ENCODE measurements around the gene SEMA4D.

Gene SEMA4D

GRCh38 chr9:89448381-89448780 lies 49.5 kb downstream of the SEMA4D start:
- Histone ChIP-seq H3K9me3 (ENCODE audit: low read length) (no peaks in the 10 kb centered on the region), H4K20me1 (ENCODE audit: insufficient read depth, low read length) (no peaks in the 10 kb centered on the region), H3K4me1 (ENCODE audit: insufficient read depth, low read length, severe bottlenecking) (no peaks in the 10 kb centered on the region), H3K79me2 (ENCODE audit: insufficient read depth, low read length) (no peaks in the 10 kb centered on the region), H3K27me3 (ENCODE audit: insufficient read depth, low read length) (no peaks in the 10 kb centered on the region; the same call in 1 of the 2 replicates), H3K4me3 (ENCODE audit: low read depth, low read length, poor library complexity, severe bottlenecking) (no peak overlapping the region), H3K4me2 (ENCODE audit: low read length) (no peak overlapping the region), H3F3A (ENCODE audit: insufficient read depth, low read length) (no peaks in the 10 kb centered on the region), H2AFZ (ENCODE audit: low read length) (no peak overlapping the region), H3K9me2 (ENCODE audit: low read depth, low read length) (no peaks in the 10 kb centered on the region), H3K36me3 (ENCODE audit: insufficient read depth, low read length) (no peaks in the 10 kb centered on the region), H3K9ac (ENCODE audit: low read length) (no peak overlapping the region), H3K27ac (ENCODE audit: low read depth, low read length, poor library complexity, severe bottlenecking) (no peak overlapping the region)
- TF ChIP-seq CTCF (IDR thresholded peaks at IDR 0.05; ENCODE audit: low read length) (no peak), EZH2 (IDR thresholded peaks at IDR 0.05; ENCODE audit: borderline replicate concordance, low read length) (no peak)

- H3K36me3 ChIP-seq (ENCODE audit: insufficient read depth, low read length): no peaks in the 10 kb centered on the region
- no peaks in the 10 kb centered on the region for H3F3A ChIP-seq (ENCODE audit: insufficient read depth, low read length)
- no peaks in the 10 kb centered on the region for H3K79me2 ChIP-seq (ENCODE audit: insufficient read depth, low read length)
- no peak overlapping the region for H2AFZ ChIP-seq (ENCODE audit: low read length)
- H3K9me3 ChIP-seq (ENCODE audit: low read length): no peaks in the 10 kb centered on the region
- no peaks in the 10 kb centered on the region for H3K9me2 ChIP-seq (ENCODE audit: low read depth, low read length)
- no peaks in the 10 kb centered on the region for H3K4me1 ChIP-seq (ENCODE audit: insufficient read depth, low read length, severe bottlenecking)
- no peak overlapping the region for H3K4me2 ChIP-seq (ENCODE audit: low read length)
- H3K4me3 ChIP-seq (ENCODE audit: low read depth, low read length, poor library complexity, severe bottlenecking): no peak overlapping the region
- H3K27me3 ChIP-seq (ENCODE audit: insufficient read depth, low read length): no peaks in the 10 kb centered on the region; the same call in 1 of the 2 replicates
- TF ChIP-seq CTCF (IDR thresholded peaks at IDR 0.05; ENCODE audit: low read length) (no peak), EZH2 (IDR thresholded peaks at IDR 0.05; ENCODE audit: borderline replicate concordance, low read length) (no peak)
- H3K9ac ChIP-seq (ENCODE audit: low read length): no peak overlapping the region
- no peak overlapping the region for H3K27ac ChIP-seq (ENCODE audit: low read depth, low read length, poor library complexity, severe bottlenecking)
- no peaks in the 10 kb centered on the region for H4K20me1 ChIP-seq (ENCODE audit: insufficient read depth, low read length)
These were observed 50.5 kb downstream of the SEMA4D start for GRCh38 chr9:89447416-89447815.

DNA sequence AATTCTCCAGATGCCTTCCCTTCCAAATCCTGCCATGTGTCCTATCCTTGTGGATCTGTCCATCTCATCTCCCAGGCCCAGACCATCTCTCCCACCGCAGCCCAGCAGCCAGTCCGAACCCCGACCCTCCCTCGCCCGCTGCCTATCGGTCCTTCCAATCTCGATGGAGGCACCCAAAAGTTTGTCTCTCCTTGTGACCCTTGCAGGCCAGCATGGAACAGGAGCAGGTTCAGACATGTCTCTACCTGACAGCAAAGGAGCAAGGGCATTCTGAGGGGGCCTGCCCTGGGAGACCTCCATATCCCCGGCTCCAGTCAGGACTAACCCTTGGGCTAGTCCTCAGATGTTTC lies 51.0 kb downstream of the SEMA4D start:
- TF ChIP-seq EZH2 (IDR thresholded peaks at IDR 0.05; ENCODE audit: borderline replicate concordance, low read length) (no peak), CTCF (IDR thresholded peaks at IDR 0.05; ENCODE audit: low read length) (no peak)
- H3K79me2 ChIP-seq (ENCODE audit: insufficient read depth, low read length): no peaks in the 10 kb centered on the region
- H3K27me3 ChIP-seq (ENCODE audit: insufficient read depth, low read length): no peaks in the 10 kb centered on the region; the same call in 1 of the 2 replicates
- no peak overlapping the region for H3K27ac ChIP-seq (ENCODE audit: low read depth, low read length, poor library complexity, severe bottlenecking)
- no peaks in the 10 kb centered on the region for H3K9me3 ChIP-seq (ENCODE audit: low read length)
- no peak overlapping the region for H3K4me3 ChIP-seq (ENCODE audit: low read depth, low read length, poor library complexity, severe bottlenecking)
- H3K9me2 ChIP-seq (ENCODE audit: low read depth, low read length): no peaks in the 10 kb centered on the region
- no peak overlapping the region for H3K9ac ChIP-seq (ENCODE audit: low read length)
- H4K20me1 ChIP-seq (ENCODE audit: insufficient read depth, low read length): no peaks in the 10 kb centered on the region
- H3K4me2 ChIP-seq (ENCODE audit: low read length): no peak overlapping the region
- H2AFZ ChIP-seq (ENCODE audit: low read length): no peak overlapping the region
- H3K36me3 ChIP-seq (ENCODE audit: insufficient read depth, low read length): no peaks in the 10 kb centered on the region
- H3F3A ChIP-seq (ENCODE audit: insufficient read depth, low read length): no peaks in the 10 kb centered on the region
- no peaks in the 10 kb centered on the region for H3K4me1 ChIP-seq (ENCODE audit: insufficient read depth, low read length, severe bottlenecking)

Data from OCI-LY1 (cell line).